ENCODE results near the gene EXOSC10.

DNA sequence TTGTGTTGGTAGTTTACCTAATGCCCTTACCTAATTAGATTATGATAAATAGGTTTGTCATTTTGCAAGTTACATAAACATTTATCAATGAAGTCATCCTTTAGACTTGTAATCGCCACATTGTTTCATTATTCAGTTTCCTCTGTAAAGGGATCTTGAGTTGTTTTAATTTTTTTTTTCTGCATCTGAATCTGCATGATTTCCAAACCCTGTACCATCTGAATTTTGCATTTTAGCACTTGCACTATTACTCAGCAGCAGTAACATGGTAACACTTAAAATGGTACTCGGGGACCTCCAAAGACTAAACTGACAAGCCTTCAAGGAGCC, 74.8 kb downstream of the EXOSC10 start:
- TF ChIP-seq, protein P1, sequence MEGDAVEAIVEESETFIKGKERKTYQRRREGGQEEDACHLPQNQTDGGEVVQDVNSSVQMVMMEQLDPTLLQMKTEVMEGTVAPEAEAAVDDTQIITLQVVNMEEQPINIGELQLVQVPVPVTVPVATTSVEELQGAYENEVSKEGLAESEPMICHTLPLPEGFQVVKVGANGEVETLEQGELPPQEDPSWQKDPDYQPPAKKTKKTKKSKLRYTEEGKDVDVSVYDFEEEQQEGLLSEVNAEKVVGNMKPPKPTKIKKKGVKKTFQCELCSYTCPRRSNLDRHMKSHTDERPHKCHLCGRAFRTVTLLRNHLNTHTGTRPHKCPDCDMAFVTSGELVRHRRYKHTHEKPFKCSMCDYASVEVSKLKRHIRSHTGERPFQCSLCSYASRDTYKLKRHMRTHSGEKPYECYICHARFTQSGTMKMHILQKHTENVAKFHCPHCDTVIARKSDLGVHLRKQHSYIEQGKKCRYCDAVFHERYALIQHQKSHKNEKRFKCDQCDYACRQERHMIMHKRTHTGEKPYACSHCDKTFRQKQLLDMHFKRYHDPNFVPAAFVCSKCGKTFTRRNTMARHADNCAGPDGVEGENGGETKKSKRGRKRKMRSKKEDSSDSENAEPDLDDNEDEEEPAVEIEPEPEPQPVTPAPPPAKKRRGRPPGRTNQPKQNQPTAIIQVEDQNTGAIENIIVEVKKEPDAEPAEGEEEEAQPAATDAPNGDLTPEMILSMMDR (conservative IDR thresholded peaks at IDR 0.05; ENCODE audit: low read depth, low read length) = no peak
- TF ChIP-seq RFX5 (IDR thresholded peaks at IDR 0.05; ENCODE audit: low read depth, low read length) = no peak

Measured in IMR-90 (cell line).